DND-41 (cell line): ENCODE measurements around the gene LMX1A.

Experiments used
- CTCF ChIP-seq: IDR thresholded peaks from 2 replicates; pipeline ENCODE4 v1.5.1; 2012; ENCODE audit warnings: borderline replicate concordance, low read length, moderate library complexity, mild to moderate bottlenecking; ENCODE audit not compliant: poor library complexity, severe bottlenecking; ENCODE audit errors: extremely low read depth
- EZH2 ChIP-seq: IDR thresholded peaks from 3 replicates; pipeline ENCODE4 v1.6.1; 2012; ENCODE audit warnings: borderline replicate concordance, low read depth, mild to moderate bottlenecking, moderate library complexity, low read length, inconsistent platforms; ENCODE audit not compliant: severe bottlenecking

GRCh38 chr1:165306543-165307434 lies 49.7 kb downstream of the LMX1A start:
- no peak for TF ChIP-seq CTCF
- TF ChIP-seq EZH2: no peak
